Activated B cell treated with CpG ODN at 0.5 μM for 24 hours (primary cell): ENCODE measurements around the gene DLG1. TPM values are rescaled to one million over a fixed set of nuclear protein-coding genes. Genes with fewer than 3 reads are reported as not detected.
"Not testable (repeated sequence)": the region's sequence is repeated elsewhere in the genome, so short reads cannot be mapped to it uniquely, and the experiment has no call there.

Experiments used
- ATAC-seq: fragments of 200-7000 bp; cut with Tn5 transposase; one replicate; pipeline ENCODE4 v1.10.0; 2021; ENCODE audit warnings: low read depth, mild to moderate bottlenecking, moderate library complexity
- CTCF ChIA-PET: fragments of 350-600 bp; sonication (Branson Sonifier 250); formaldehyde crosslinking; loops from one replicate; lab custom pipeline; 2021; ENCODE audit warnings: antibody characterized with exemption; lab: Charles Lee
- POLR2A ChIA-PET: fragments of 350-600 bp; sonication (Branson Sonifier 250); formaldehyde crosslinking; loops from one replicate; lab custom pipeline; 2021; ENCODE audit warnings: antibody characterized with exemption; lab: Charles Lee
- DNase-seq: peaks from one replicate; pipeline ENCODE4 v3.0.0; 2022
- H3K27ac Mint-ChIP-seq: one replicate; pipeline ENCODE4 v1.8.0; 2020; ENCODE audit warnings: mixed read lengths
- H3K27me3 Mint-ChIP-seq: one replicate; pipeline ENCODE4 v1.8.0; 2021; ENCODE audit warnings: mixed read lengths
- H3K36me3 Mint-ChIP-seq: one replicate; pipeline ENCODE4 v1.8.0; 2021; ENCODE audit warnings: low read depth, mixed read lengths
- H3K4me1 Mint-ChIP-seq: one replicate; pipeline ENCODE4 v1.8.0; 2021; ENCODE audit warnings: mixed read lengths
- H3K4me3 Mint-ChIP-seq: one replicate; pipeline ENCODE4 v1.8.0; 2020; ENCODE audit warnings: mild to moderate bottlenecking, mixed read lengths
- H3K9me3 Mint-ChIP-seq: one replicate; pipeline ENCODE4 v1.8.0; 2020; ENCODE audit warnings: mixed read lengths
- intact Hi-C: fragments of 100-400 bp; cut with micrococcal nuclease; formaldehyde crosslinking; loops from one replicate; pipeline ENCODE4 v1.15.1; 2024
- total RNA-seq: library from RNA; stranded (reverse); gene quantifications from 2 replicates; pipeline ENCODE4 v1.2.3, GENCODE V29; 2022
- TF ChIP-seq, protein P1 (sequence below): fragments of 200-600 bp; IDR thresholded peaks from one replicate; pipeline ENCODE4 v1.8.0; 2022; ENCODE audit warnings: antibody characterized with exemption, mild to moderate bottlenecking

The DLG1 gene
- total RNA-seq, 1 donor from 2014 or later, result 102 TPM

DNA sequence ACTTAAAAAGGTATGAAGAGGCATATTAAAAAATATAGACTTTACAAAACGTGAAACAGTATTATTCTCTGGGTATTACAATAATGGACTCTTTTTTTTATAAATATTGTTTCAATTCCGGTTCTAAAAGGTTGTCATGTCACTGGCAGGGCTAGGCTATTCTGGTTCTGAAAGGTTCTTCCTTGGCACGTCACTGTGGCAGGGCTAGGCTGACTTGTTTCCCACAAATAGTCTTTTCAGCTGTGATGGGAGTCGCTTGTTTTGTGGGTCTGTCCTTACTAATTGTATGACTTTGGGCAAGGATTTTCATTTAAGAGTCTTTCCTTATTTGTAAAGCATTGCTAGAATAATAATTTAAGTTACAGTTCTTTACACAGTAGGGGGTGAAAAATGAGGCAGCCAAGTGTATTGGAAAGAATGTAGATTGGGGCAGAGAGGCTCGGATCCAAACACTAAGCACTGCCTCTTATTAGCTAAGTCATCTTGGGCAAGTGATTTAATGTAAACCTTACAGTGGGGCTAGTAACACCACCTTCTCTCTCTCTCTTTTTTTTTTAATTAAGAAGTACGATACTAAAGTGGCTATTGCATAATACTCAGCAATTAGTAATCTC lies 256.4 kb downstream of the DLG1 start:
- intact Hi-C loops, result no loop called here
- H3K27me3 Mint-ChIP-seq, result no peaks in the 10 kb centered on the region
- ChIA-PET CTCF (no interaction called here), POLR2A (no interaction called here)
- peaks cover 4% of the 10 kb centered on the region for H3K4me1 Mint-ChIP-seq
- H3K9me3 Mint-ChIP-seq, result no peaks in the 10 kb centered on the region
- TF ChIP-seq, protein P1, sequence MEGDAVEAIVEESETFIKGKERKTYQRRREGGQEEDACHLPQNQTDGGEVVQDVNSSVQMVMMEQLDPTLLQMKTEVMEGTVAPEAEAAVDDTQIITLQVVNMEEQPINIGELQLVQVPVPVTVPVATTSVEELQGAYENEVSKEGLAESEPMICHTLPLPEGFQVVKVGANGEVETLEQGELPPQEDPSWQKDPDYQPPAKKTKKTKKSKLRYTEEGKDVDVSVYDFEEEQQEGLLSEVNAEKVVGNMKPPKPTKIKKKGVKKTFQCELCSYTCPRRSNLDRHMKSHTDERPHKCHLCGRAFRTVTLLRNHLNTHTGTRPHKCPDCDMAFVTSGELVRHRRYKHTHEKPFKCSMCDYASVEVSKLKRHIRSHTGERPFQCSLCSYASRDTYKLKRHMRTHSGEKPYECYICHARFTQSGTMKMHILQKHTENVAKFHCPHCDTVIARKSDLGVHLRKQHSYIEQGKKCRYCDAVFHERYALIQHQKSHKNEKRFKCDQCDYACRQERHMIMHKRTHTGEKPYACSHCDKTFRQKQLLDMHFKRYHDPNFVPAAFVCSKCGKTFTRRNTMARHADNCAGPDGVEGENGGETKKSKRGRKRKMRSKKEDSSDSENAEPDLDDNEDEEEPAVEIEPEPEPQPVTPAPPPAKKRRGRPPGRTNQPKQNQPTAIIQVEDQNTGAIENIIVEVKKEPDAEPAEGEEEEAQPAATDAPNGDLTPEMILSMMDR, result no peak
- H3K36me3 Mint-ChIP-seq, result peaks cover 29% of the 10 kb centered on the region
- H3K27ac Mint-ChIP-seq, result no peak overlapping the region
- H3K4me3 Mint-ChIP-seq, result no peak overlapping the region
- ATAC-seq, result no peak
- no peak for DNase-seq

DNA sequence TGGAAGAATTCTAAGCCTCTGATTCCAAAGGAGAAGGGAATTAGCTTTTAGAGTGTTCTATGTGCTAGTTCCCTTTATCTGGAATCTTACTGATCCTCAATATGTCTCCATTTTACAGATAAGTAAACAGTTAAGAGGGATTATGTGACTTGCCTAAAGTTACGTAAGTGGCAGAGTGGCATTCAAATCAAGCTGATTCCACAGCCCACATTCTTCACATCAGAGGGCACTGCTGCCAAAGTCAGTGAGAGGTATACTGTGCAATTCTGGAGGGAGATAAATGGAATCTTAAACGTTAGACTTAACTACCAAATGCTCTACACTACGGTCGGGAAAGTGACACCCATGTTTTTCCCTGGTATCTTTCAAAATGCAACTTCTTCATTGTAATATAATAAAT lies 257.8 kb downstream of the DLG1 start:
- intact Hi-C loops, result no loop called here
- H3K4me1 Mint-ChIP-seq, result peaks cover 7% of the 10 kb centered on the region
- no peak overlapping the region for H3K27ac Mint-ChIP-seq
- CTCF ChIA-PET, result no interaction called here
- no peaks in the 10 kb centered on the region for H3K9me3 Mint-ChIP-seq
- ATAC-seq, result no peak
- H3K27me3 Mint-ChIP-seq, result no peaks in the 10 kb centered on the region
- H3K4me3 Mint-ChIP-seq, result no peak overlapping the region
- POLR2A ChIA-PET, result interaction anchor here (0.6 kb wide), 1 partner anchor 57 kb away, joined by 6 read pairs; no protein-coding TSS in a partner anchor
- DNase-seq, result no peak
- peaks cover 17% of the 10 kb centered on the region for H3K36me3 Mint-ChIP-seq
- TF ChIP-seq, protein P1, result no peak

DNA sequence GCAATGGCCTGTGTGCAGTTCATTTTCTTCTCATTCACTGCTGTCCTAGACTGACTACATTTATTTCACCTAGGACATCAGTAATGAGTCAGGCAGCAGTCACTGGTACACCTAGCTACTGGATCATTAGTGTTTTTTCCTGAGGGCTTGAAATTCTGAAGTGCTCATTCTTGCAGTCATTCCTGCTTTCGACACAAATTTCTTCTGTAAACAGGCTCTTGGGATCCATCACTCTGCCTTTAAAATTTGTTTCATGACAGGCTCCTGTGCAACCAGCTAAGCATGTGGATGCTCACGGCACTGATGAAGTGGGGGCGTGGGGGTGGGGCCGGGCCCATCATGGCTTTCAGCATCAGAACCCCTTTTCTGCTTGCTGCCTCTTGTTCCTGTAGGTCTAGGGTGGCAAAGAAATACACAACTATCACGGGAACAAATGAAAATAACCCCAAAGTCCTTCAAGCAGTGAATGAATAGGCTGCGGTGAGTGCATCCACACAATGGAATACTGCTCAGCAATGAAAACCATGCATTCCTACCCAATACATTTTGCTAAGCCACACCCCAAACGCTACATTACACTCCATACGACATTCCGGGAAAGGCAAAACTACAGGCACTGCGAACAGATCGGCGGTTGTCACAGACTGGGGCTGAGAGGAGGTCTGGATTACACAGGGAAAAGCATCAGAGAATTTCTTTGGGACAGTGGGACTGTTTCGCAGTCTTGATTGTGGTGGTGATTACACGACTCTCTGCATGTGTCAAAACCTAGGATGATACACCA lies 259.5 kb downstream of the DLG1 start:
- intact Hi-C loops, result no loop called here
- Mint-ChIP-seq H3K27ac (no peak overlapping the region), H3K4me1 (peaks cover 7% of the 10 kb centered on the region), H3K4me3 (no peak overlapping the region), H3K9me3 (no peaks in the 10 kb centered on the region), H3K27me3 (peaks cover 3% of the 10 kb centered on the region), H3K36me3 (peaks cover 3% of the 10 kb centered on the region)
- DNase-seq (no peak), ATAC-seq (no peak)
- ChIA-PET POLR2A (no interaction called here), CTCF (interaction anchor here (0.9 to 1.1 kb wide), 2 partner anchors 16 to 36 kb away, joined by 3 read pairs; no protein-coding TSS in a partner anchor)
- TF ChIP-seq, protein P1, result no peak

DNA sequence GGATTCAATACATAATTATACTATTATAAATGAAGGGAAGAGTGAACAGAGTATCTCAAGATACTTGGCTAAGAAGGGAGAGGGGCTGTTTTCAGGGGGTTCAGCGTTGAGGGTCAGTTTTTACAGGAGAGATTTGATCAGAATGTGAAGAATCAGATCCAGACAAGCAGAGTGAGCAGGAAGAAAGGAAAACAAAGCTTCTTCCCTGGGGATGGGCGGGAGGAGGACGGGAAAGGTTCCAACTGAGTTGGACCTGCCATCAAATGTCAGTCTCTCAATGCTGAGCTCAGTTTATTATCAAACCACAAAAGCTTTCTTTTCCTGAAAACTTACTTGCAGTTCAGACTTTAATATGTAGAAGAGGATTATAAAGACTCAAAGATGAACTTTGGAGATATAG lies 262.8 kb downstream of the DLG1 start:
- Mint-ChIP-seq H3K36me3 (no peaks in the 10 kb centered on the region), H3K27ac (no peak overlapping the region), H3K4me1 (peaks cover 7% of the 10 kb centered on the region), H3K4me3 (no peak overlapping the region), H3K27me3 (peaks cover 16% of the 10 kb centered on the region), H3K9me3 (no peaks in the 10 kb centered on the region)
- intact Hi-C loops, result no loop called here
- ChIA-PET POLR2A (interaction anchor here (0.6 to 1.0 kb wide), 2 partner anchors 11 to 166 kb away, joined by 3 read pairs; no protein-coding TSS in a partner anchor), CTCF (no interaction called here)
- no peak for DNase-seq
- TF ChIP-seq, protein P1, result no peak
- ATAC-seq, result no peak

DNA sequence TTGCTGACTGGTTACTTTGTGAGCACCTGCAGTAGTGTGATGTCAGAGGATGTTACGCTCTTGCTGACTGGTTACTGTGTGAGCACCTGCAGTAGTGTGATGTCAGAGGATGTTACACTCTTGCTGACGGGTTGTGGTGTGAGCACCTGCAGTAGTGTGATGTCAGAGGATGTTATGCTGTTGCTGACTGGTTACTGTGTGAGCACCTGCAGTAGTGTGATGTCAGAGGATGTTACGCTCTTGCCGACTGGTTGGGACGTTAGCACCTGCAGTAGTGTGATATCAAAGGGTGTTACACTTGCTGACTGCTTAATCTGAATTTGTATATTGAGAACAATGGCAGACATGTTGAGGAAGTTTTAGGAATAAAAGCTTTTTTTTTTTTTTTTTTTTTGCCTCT lies 263.6 kb downstream of the DLG1 start:
- H3K27ac Mint-ChIP-seq, DNase-seq, CTCF ChIA-PET, intact Hi-C loops, H3K36me3 Mint-ChIP-seq, H3K9me3 Mint-ChIP-seq, H3K4me1 Mint-ChIP-seq, H3K4me3 Mint-ChIP-seq, ATAC-seq: not testable (repeated sequence)
- peaks cover 19% of the 10 kb centered on the region for H3K27me3 Mint-ChIP-seq
- POLR2A ChIA-PET, result interaction anchor here (0.6 to 1.0 kb wide), 2 partner anchors 10 to 11 kb away, joined by 3 to 4 read pairs; no protein-coding TSS in a partner anchor

DNA sequence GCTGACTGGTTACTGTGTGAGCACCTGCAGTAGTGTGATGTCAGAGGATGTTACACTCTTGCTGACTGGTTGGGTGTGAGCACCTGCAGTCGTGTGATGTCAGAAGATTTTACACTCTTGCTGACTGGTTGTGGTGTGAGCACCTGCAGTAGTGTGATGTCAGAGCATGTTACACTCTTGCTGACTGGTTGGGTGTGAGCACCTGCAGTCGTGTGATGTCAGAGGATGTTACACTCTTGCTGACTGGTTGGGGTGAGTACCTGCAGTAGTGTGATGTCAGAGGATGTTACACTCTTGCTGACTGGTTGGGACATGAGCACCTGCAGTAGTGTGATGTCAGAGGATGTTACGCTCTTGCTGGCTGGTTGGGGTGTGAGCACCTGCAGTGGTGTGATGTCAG lies 264.6 kb downstream of the DLG1 start:
- ATAC-seq, CTCF ChIA-PET, POLR2A ChIA-PET, H3K27ac Mint-ChIP-seq, DNase-seq, H3K9me3 Mint-ChIP-seq, intact Hi-C loops, H3K36me3 Mint-ChIP-seq, H3K4me3 Mint-ChIP-seq: not testable (repeated sequence)
- Mint-ChIP-seq H3K27me3 (peaks cover 19% of the 10 kb centered on the region), H3K4me1 (peaks cover 15% of the 10 kb centered on the region)
